ENCODE results near the gene SUCLG2. TPM values are rescaled to one million over a fixed set of nuclear protein-coding genes. Genes with fewer than 3 reads are reported as not detected.

The SUCLG2 gene
- total and polyA plus RNA-seq, 7 donors = 63.7 to 102 (median 90.5) TPM

GRCh38 chr3:67433109-67433508 is 221.3 kb downstream of the SUCLG2 start:
- H3K4me3 ChIP-seq = no peak overlapping the region
- H3K27ac ChIP-seq = no peak overlapping the region
- no peaks in the 10 kb centered on the region for H3K36me3 ChIP-seq (ENCODE audit: insufficient read depth in 1 of 2, low read depth in 1 of 2)
- H3K4me1 ChIP-seq = no peaks in the 10 kb centered on the region
- no peaks in the 10 kb centered on the region for H3K9me3 ChIP-seq
- intact Hi-C loops (cut with DNase I) = no loop called here
- H3K27me3 ChIP-seq (ENCODE audit: insufficient read depth in 3 of 3, low read length in 2 of 3) = no peaks in the 10 kb centered on the region
- no peak for TF ChIP-seq CTCF (IDR thresholded peaks at IDR 0.05)
- DNase-seq = no peak
- no peak for ATAC-seq
- WGBS, 3 donors = 96 to 98% (median 97%) methylated on average over 4 of the region's 4 CpGs

GRCh38 chr3:67431887-67432286 is 222.5 kb downstream of the SUCLG2 start:
- no peak for ATAC-seq
- Histone ChIP-seq H3K4me1 (no peaks in the 10 kb centered on the region), H3K27me3 (ENCODE audit: insufficient read depth in 3 of 3, low read length in 2 of 3) (no peaks in the 10 kb centered on the region), H3K9me3 (no peaks in the 10 kb centered on the region), H3K4me3 (no peak overlapping the region), H3K36me3 (ENCODE audit: insufficient read depth in 1 of 2, low read depth in 1 of 2) (no peaks in the 10 kb centered on the region), H3K27ac (no peak overlapping the region)
- no peak for DNase-seq
- WGBS, 3 donors = 94 to 97% (median 96%) methylated on average over 1 of the region's 1 CpG
- intact Hi-C loops (cut with DNase I) = no loop called here
- TF ChIP-seq CTCF (IDR thresholded peaks at IDR 0.05) = no peak

GRCh38 chr3:67423722-67424121 is 230.7 kb downstream of the SUCLG2 start:
- H3K9me3 ChIP-seq = no peaks in the 10 kb centered on the region
- H3K4me1 ChIP-seq = no peaks in the 10 kb centered on the region
- intact Hi-C loops (cut with DNase I) = no loop called here
- ATAC-seq = no peak
- H3K4me3 ChIP-seq = no peak overlapping the region
- DNase-seq = no peak
- H3K27ac ChIP-seq = no peak overlapping the region
- no peaks in the 10 kb centered on the region for H3K36me3 ChIP-seq (ENCODE audit: insufficient read depth in 1 of 2, low read depth in 1 of 2)
- TF ChIP-seq CTCF (IDR thresholded peaks at IDR 0.05) = no peak
- no peaks in the 10 kb centered on the region for H3K27me3 ChIP-seq (ENCODE audit: insufficient read depth in 3 of 3, low read length in 2 of 3)

GRCh38 chr3:67421912-67422311 is 232.5 kb downstream of the SUCLG2 start:
- Histone ChIP-seq H3K9me3 (no peaks in the 10 kb centered on the region), H3K27ac (no peak overlapping the region), H3K4me3 (no peak overlapping the region), H3K36me3 (ENCODE audit: insufficient read depth in 1 of 2, low read depth in 1 of 2) (no peaks in the 10 kb centered on the region), H3K27me3 (ENCODE audit: insufficient read depth in 3 of 3, low read length in 2 of 3) (no peaks in the 10 kb centered on the region), H3K4me1 (no peaks in the 10 kb centered on the region)
- 92 to 100% (median 100%) methylated on average over 1 of the region's 1 CpG for WGBS, 3 donors
- no peak for TF ChIP-seq CTCF (IDR thresholded peaks at IDR 0.05)
- ATAC-seq = peak in 3 of 4 donors; percentile 19 to 58 (median 48)
- intact Hi-C loops (cut with DNase I) = no loop called here
- DNase-seq = no peak

- no peak for DNase-seq
- H3K27me3 ChIP-seq (ENCODE audit: insufficient read depth in 3 of 3, low read length in 2 of 3) = no peaks in the 10 kb centered on the region
- no peak for TF ChIP-seq CTCF (IDR thresholded peaks at IDR 0.05)
- ATAC-seq = no peak
- no peaks in the 10 kb centered on the region for H3K36me3 ChIP-seq (ENCODE audit: insufficient read depth in 1 of 2, low read depth in 1 of 2)
- H3K9me3 ChIP-seq = no peaks in the 10 kb centered on the region
- H3K4me1 ChIP-seq = no peaks in the 10 kb centered on the region
- no peak overlapping the region for H3K27ac ChIP-seq
- intact Hi-C loops (cut with DNase I) = no loop called here
- H3K4me3 ChIP-seq = no peak overlapping the region
Observed at GRCh38 chr3:67419779-67420178, 234.6 kb downstream of the SUCLG2 start.

All from psoas muscle (tissue), 8 donors.